Measurements from ENCODE around the gene SLC26A6. TPM values are rescaled to one million over a fixed set of nuclear protein-coding genes. Genes with fewer than 3 reads are reported as not detected.

The SLC26A6 gene
- total RNA-seq, 1 donor from 2014 or later = 57.2 TPM

DNA sequence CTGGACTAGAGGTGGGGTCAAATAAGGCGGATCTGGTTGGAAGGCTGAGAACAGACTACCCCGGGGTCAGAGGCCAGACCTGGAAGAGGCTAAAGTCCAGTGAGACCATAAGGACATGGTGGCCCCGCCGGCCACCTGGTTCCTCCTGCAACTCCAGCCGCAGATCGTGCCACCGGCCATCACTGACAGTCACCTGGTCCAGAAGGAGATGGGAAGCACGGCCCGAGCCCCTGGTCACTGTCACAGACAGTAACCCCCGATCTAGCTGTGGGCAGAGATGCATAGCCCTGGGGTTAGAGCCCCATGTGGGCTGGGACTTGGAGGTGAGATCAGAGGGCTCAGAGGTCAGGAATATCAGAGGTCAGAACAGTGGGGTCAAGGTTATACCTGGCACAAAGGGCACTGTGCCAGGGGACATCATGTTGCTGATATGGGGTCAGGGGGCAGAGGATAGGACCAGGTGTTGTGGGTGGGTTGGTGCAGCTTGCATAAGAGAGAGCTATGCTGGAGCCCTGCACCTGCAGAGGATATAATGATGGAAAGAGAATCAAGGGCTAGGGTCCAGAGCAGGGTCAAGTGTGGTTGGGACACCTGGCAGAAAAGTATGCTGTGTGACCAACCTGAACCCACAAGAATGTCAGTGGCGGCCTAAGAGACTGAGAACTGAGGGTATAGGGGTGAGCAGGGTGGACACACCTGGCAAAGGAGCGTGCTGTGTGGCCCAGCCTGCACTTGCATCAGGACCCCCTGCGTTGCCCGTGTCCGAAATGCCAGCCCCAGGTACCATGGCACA is 17.9 kb upstream of the SLC26A6 start:
- H3K36me3 Mint-ChIP-seq (ENCODE audit: low read depth) = peaks cover 11% of the 10 kb centered on the region
- no peak for DNase-seq
- H3K4me3 Mint-ChIP-seq = no peak overlapping the region
- H3K27me3 Mint-ChIP-seq = no peaks in the 10 kb centered on the region
- intact Hi-C loops (cut with micrococcal nuclease) = no loop called here
- no peaks in the 10 kb centered on the region for H3K9me3 Mint-ChIP-seq
- H3K4me1 Mint-ChIP-seq = peaks cover 22% of the 10 kb centered on the region
- H3K27ac Mint-ChIP-seq = peak overlapping the region; percentile 2

DNA sequence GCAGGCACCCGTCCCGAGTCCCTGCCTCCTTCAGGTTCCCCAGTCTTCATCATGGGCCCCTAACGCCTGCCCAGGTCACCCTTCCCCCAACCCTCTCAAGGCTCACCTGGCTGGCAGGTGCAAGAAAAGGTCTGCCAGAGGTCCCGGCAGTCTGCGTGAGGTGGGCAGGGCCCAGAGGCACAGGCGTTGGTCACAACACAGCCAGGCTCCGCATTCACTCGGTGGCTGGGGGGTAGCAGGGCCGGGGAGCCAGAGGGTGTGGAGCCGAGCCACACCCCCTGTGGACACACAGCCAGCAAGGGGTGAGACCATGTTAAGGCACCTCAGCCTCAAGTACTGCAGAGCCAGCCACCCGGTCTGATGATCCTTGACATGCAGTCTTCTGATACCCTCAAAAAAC is 16.5 kb upstream of the SLC26A6 start:
- intact Hi-C loops (cut with micrococcal nuclease) = no loop called here
- Mint-ChIP-seq H3K27ac (no peak overlapping the region), H3K36me3 (ENCODE audit: low read depth) (peaks cover 12% of the 10 kb centered on the region), H3K9me3 (no peaks in the 10 kb centered on the region), H3K27me3 (no peaks in the 10 kb centered on the region), H3K4me1 (peaks cover 16% of the 10 kb centered on the region), H3K4me3 (no peak overlapping the region)
- DNase-seq = no peak

DNA sequence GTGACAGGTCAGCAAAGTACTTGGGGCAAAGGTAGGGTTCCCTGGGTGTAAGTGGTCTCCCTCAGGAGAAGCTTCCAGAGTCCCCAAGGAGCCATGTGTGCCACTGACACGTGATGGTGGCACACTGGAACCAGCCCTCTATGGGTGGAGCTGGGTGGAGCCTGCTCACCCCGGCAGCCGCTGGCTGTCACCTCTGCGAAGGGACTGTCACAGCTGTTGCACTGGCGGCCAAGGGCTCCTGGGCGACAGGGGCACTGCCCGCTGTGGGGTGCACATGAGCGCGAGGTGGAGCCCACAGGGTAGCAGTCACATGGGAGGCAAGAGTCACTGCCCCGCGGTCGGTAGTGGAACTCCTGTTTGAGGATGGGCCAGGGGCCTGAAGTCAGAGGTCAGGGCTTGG is 15.5 kb upstream of the SLC26A6 start:
- Mint-ChIP-seq H3K27me3 (no peaks in the 10 kb centered on the region), H3K9me3 (no peaks in the 10 kb centered on the region), H3K27ac (no peak overlapping the region), H3K4me1 (peaks cover 16% of the 10 kb centered on the region), H3K36me3 (ENCODE audit: low read depth) (peaks cover 14% of the 10 kb centered on the region), H3K4me3 (no peak overlapping the region)
- intact Hi-C loops (cut with micrococcal nuclease) = no loop called here
- no peak for DNase-seq

DNA sequence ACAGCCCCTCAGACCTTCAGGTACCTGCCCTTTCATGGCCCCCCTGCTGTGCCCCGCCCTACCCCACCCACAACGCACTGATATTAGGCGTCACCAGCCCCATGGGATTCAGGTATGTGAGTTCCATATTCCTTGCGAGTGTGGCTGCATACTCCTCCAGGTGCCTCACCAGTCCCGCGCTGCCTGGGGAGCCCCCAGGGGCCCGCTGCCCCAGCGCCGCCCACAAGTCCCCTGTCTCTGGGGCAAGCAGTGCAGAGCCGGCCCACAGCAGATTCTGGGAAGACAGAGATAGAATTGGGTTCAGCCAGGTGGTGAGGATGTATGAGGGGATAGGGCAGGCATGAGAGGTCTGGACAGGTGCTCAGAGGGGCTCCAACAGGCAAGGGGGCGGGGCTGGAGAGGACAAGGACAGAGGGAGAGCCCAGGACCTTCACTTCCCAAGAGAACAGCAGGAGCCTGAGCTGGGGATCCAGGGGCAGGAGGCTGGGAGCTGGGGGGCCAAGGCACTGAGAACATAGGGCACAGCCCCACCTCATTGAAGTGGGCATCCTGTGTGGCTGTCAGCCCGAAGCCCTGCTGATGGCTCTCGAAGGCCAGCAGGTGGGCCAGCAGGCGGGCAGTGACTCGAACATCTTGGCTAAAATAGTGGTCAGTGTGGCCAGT is 13.1 kb upstream of the SLC26A6 start:
- H3K9me3 Mint-ChIP-seq = no peaks in the 10 kb centered on the region
- peaks cover 2% of the 10 kb centered on the region for H3K4me1 Mint-ChIP-seq
- H3K27ac Mint-ChIP-seq = no peak overlapping the region
- H3K27me3 Mint-ChIP-seq = no peaks in the 10 kb centered on the region
- intact Hi-C loops (cut with micrococcal nuclease) = no loop called here
- no peak for DNase-seq
- H3K36me3 Mint-ChIP-seq (ENCODE audit: low read depth) = peaks cover 8% of the 10 kb centered on the region
- no peak overlapping the region for H3K4me3 Mint-ChIP-seq

DNA sequence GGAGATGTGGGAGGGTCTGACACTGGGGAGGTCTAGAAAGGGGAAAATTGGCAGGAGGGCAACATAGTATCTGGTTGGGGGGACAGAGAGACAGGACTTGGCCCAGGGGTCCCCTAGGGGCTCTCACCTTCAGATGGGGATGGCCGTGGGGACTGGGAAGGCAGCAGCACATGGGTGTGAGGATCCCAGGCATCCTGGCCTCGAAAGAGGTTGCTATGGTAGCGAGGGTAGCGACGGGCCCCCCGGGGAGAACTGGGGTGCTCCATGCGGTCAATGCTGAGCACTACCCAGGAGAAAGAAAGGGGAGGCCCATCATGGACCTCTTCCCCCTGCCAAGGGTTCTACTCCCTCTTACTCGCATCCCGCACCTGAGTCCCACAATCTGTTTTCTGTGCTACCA is 12.5 kb upstream of the SLC26A6 start:
- no peak overlapping the region for H3K27ac Mint-ChIP-seq
- H3K27me3 Mint-ChIP-seq = no peaks in the 10 kb centered on the region
- H3K4me1 Mint-ChIP-seq = peaks cover 2% of the 10 kb centered on the region
- peaks cover 13% of the 10 kb centered on the region for H3K36me3 Mint-ChIP-seq (ENCODE audit: low read depth)
- H3K4me3 Mint-ChIP-seq = no peak overlapping the region
- DNase-seq = no peak
- intact Hi-C loops (cut with micrococcal nuclease) = no loop called here
- no peaks in the 10 kb centered on the region for H3K9me3 Mint-ChIP-seq

DNA sequence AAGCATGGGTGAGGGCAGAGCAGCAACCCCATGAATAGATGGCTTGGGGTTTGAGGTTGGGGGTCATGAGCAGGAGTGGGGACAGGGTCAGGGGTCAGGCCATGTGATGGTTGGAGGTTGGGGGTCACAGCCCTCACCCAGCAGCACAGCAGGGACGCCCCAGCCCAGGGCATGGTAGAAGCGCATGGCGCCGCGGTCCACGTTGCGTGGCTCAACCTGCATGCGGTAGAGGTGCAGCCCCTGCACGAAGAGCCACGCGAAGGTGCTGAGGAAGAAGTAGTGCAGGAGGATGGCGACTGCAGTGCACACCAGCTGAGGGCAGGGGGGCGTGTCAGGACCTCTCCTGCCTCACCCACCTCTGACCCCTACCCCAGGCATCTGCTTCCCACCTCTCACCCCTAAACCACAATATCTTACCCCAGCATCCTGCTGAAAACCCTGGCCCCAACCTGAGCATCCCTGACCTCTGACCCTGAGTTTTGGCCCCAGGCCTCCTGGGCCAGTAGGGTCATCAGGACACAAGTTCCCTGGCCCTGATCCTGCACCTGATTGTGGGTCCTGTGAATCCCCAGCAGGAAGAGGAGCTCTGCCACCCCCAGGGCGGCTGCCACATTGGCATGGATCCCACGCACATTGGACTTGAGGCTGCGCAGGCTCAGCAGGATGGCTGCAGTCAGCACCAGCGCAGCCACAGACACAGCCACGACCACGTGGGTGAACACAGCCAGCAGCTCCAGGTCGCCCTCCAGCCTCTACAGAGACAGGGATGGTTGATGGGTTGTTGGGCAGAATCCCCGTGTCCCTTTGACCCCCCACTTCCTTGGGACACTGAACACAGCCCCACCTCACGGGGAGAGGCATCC is 9.9 kb upstream of the SLC26A6 start:
- H3K27me3 Mint-ChIP-seq = no peaks in the 10 kb centered on the region
- intact Hi-C loops (cut with micrococcal nuclease) = no loop called here
- H3K9me3 Mint-ChIP-seq = no peaks in the 10 kb centered on the region
- no peak overlapping the region for H3K4me3 Mint-ChIP-seq
- DNase-seq = no peak
- no peak overlapping the region for H3K27ac Mint-ChIP-seq
- peaks cover 11% of the 10 kb centered on the region for H3K36me3 Mint-ChIP-seq (ENCODE audit: low read depth)
- H3K4me1 Mint-ChIP-seq = peaks cover 2% of the 10 kb centered on the region

DNA sequence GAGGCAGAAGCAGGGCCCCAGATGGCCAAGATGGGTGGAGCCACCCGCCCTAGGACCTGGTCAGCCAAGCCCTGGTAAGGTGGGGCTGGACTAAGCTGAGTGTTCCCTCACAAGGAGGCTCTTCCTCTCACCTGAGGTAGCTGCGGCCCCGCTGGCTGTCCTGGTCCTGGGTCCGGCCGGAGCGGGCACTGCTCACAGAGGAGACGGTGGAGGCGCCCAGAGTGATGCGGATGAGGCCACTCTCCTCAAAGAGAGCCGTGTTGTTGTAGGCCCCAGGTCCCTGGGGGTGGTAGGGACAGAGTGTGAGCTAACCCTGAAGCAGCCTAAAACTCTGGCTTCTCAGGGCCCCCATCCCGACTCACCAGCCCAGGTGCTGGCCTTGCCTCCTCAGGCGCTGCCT is 7.3 kb upstream of the SLC26A6 start:
- Mint-ChIP-seq H3K27me3 (no peaks in the 10 kb centered on the region), H3K36me3 (ENCODE audit: low read depth) (peaks cover 8% of the 10 kb centered on the region), H3K27ac (no peak overlapping the region), H3K4me3 (no peak overlapping the region), H3K4me1 (peaks cover 2% of the 10 kb centered on the region), H3K9me3 (no peaks in the 10 kb centered on the region)
- no peak for DNase-seq
- intact Hi-C loops (cut with micrococcal nuclease) = no loop called here

DNA sequence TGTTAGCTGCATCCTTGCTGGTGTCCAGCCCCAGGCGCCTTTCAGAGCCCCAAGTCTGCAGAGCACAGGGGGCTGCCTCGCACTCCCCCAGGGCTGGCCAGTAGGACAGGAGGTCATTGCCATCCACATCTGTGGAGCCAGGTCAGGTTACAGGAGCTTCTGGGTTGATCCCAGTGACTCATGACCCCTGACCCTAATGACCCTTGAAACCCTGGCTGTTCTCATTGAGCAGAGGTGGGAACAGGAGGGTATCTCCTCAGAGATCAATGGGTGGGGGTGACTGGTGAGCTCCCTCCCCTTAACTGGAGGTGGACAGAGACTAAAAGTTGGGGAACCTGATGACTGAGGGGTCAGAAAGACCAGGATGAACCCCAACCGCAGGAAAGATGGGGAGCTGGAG is 6.1 kb upstream of the SLC26A6 start:
- Mint-ChIP-seq H3K27me3 (no peaks in the 10 kb centered on the region), H3K27ac (no peak overlapping the region), H3K4me1 (peaks cover 3% of the 10 kb centered on the region), H3K4me3 (no peak overlapping the region), H3K36me3 (ENCODE audit: low read depth) (peaks cover 5% of the 10 kb centered on the region), H3K9me3 (no peaks in the 10 kb centered on the region)
- no peak for DNase-seq
- intact Hi-C loops (cut with micrococcal nuclease) = no loop called here

DNA sequence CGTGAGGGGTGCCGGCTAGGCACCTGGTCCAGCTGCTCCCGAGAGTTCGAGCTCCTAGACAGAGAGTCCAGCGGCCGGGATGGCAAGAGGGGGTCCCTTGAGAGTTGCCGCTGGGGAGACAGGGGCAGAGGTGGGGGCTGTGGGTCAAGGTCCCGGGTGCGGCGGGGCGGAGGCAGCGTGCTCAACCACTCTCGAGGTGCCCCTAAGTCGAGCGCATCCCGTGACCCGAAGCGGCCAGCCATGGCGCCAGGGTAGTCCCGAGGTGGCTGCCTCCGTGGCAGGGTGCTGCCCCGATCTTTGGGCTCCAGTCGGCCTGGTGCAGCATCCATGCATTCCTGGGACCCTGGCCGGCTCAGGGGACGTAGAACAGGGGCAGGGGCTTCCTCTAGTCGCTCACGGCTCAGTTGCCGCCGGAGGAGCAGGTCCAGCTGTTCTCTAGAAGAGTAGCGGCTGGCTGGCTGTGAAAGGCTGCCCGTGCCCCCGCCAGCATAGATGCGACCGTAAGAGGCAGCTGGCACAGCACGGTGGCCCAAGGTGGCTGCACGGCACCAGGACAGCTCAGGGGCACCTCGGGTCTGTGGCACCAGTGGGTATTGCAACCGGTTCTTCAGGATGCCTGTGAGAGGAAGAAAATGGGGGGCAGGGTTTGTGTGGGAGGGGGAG is 4.8 kb upstream of the SLC26A6 start:
- Mint-ChIP-seq H3K27ac (no peak overlapping the region), H3K27me3 (no peaks in the 10 kb centered on the region), H3K9me3 (no peaks in the 10 kb centered on the region), H3K36me3 (ENCODE audit: low read depth) (peaks cover 5% of the 10 kb centered on the region), H3K4me1 (peaks cover 7% of the 10 kb centered on the region), H3K4me3 (no peak overlapping the region)
- intact Hi-C loops (cut with micrococcal nuclease) = loop anchor here (10.0 kb wide), 1 partner anchor 335 kb away; the partner anchor contains the start of gene NME6
- DNase-seq = no peak

DNA sequence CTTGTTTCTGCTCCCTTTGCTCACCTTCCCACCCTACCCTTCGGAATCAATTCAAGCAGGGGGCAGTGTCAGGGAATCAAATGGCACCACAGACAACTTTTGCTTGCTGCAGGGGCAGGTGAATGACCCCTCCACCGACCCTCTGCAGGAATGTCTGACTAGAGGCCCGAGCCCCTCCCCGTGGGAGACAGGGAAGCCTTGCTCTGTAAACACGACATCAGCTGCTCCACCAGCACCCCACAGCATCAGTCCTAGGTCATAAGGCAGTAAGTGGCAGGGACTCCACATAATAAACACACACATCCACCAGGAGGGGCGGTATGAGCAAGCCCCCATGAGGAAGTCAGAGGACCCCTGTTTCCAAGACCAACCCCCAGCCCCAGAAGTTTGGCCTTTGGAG is 2.0 kb upstream of the SLC26A6 start:
- intact Hi-C loops (cut with micrococcal nuclease) = loop anchor here (10.0 kb wide), 1 partner anchor 333 kb away; the partner anchor contains the start of gene NME6
- Mint-ChIP-seq H3K27me3 (no peaks in the 10 kb centered on the region), H3K36me3 (ENCODE audit: low read depth) (peaks cover 4% of the 10 kb centered on the region), H3K4me1 (peaks cover 18% of the 10 kb centered on the region), H3K4me3 (peak overlapping the region; percentile 43), H3K9me3 (no peaks in the 10 kb centered on the region), H3K27ac (peak overlapping the region; percentile 7)
- no peak for DNase-seq

DNA sequence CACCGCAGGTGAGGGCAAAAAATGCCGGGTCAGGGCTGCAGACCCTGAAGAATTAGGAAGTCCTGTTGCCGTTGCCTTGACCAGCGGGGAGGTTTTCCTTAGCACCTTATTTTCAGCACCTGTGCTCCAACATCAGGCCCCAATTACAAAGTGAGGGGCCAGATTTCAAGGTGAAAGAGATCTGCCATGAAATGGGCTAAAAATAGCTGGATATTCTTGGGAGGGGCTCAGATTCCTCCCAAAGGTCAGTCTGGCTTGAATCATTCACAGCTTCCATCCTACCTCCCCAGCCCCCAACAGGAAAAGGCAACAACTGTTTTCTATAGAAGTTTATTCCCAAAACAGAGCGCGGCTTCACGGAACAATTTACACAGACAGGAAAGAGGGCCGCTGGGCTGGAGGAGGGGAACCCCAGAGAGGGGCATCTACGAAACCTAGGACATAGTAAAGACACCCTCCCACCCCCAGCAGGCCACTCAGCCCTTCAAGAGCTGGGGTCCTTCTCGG is 941 bp upstream of the SLC26A6 start:
- H3K9me3 Mint-ChIP-seq = no peaks in the 10 kb centered on the region
- intact Hi-C loops (cut with micrococcal nuclease) = loop anchor here (10.0 kb wide), 1 partner anchor 331 kb away; the partner anchor contains the start of gene NME6
- H3K27ac Mint-ChIP-seq = peak overlapping the region; percentile 91
- H3K36me3 Mint-ChIP-seq (ENCODE audit: low read depth) = peaks cover 9% of the 10 kb centered on the region
- H3K27me3 Mint-ChIP-seq = no peaks in the 10 kb centered on the region
- no peak for DNase-seq
- H3K4me1 Mint-ChIP-seq = peaks cover 19% of the 10 kb centered on the region
- H3K4me3 Mint-ChIP-seq = peak overlapping the region; percentile 93

DNA sequence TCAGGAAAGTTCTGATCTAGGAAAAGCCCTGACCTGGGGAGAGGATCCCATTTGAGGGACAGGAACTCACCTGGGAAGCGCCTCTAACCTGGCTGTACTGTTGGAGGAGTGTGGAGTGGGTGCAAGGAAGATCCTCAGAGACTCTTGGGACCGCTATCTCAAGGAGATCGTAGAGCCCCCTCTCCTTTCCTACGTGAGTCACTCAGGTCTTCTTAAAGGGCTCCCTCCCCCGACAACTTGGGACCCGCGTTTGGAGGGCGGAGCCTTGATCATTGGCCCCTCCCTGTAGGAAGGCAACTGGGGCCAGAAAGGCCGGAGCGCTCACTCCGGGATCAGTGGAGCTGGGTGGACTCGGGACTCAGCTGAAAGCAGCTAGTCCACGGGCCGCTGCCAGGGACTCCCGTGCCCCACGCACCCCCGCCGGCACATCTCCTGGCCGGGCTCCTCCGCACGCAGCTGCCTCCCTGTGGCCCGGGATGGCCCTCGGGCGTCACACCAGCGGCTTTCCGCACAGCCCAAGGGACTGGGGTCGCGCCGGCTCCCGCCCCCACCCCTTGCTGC is 520 bp downstream of the SLC26A6 start:
- H3K36me3 Mint-ChIP-seq (ENCODE audit: low read depth) = peaks cover 13% of the 10 kb centered on the region
- H3K9me3 Mint-ChIP-seq = no peaks in the 10 kb centered on the region
- H3K4me3 Mint-ChIP-seq = peak overlapping the region; percentile 93
- peak overlapping the region; percentile 91 for H3K27ac Mint-ChIP-seq
- H3K4me1 Mint-ChIP-seq = peaks cover 19% of the 10 kb centered on the region
- intact Hi-C loops (cut with micrococcal nuclease) = loop anchor here (1.0 to 10.0 kb wide), 8 partner anchors 20 to 460 kb away; partner anchors contain the start of genes ATRIP, NME6, QRICH1 and UQCRC1
- H3K27me3 Mint-ChIP-seq = no peaks in the 10 kb centered on the region
- DNase-seq = peak; percentile 88

DNA sequence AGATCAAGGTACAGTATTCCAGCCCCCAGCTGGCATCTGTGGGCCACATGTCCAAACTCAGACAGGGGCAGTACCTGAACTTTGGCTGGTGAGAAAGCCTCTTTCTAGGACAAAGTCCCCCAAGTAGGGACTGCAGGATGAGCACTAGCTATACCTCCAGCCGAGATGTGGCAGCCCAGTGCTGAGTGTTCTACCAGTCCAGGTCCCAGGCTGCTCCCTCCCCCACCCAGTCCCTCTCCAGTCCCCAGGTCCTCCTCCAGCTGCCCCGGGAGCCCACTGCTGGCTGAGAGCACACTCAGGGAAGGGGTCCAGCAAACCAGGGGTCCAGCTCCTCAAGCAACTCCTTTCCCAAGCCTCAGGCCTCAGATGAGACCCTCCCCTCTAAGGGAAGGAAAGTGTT is 1.5 kb downstream of the SLC26A6 start:
- H3K4me1 Mint-ChIP-seq = peaks cover 19% of the 10 kb centered on the region
- H3K36me3 Mint-ChIP-seq (ENCODE audit: low read depth) = peaks cover 21% of the 10 kb centered on the region
- H3K27me3 Mint-ChIP-seq = no peaks in the 10 kb centered on the region
- intact Hi-C loops (cut with micrococcal nuclease) = loop anchor here (10.0 kb wide), 1 partner anchor 329 kb away; the partner anchor contains the start of gene NME6
- no peak overlapping the region for H3K27ac Mint-ChIP-seq
- H3K9me3 Mint-ChIP-seq = no peaks in the 10 kb centered on the region
- peak overlapping the region; percentile 93 for H3K4me3 Mint-ChIP-seq
- no peak for DNase-seq
